ENCODE results near the gene MOV10L1.

- TF ChIP-seq CTCF (conservative IDR thresholded peaks at IDR 0.05 in 1 of 2, IDR thresholded peaks at IDR 0.05 in 1 of 2; ENCODE audit: low read depth in 1 of 2, low read length in 2 of 2) (no peak), EZH2 (IDR thresholded peaks at IDR 0.05; ENCODE audit: low read length, missing control alignments) (no peak)
Observed at GRCh38 chr22:50171965-50172421, 82.2 kb downstream of the MOV10L1 start.

Measured in fibroblast of lung (primary cell).